ENCODE measurements around the gene PEAK1.

PEAK1 gene

GRCh38 chr15:77196381-77196780, 223.5 kb downstream of the PEAK1 start:
- DNase-seq (ENCODE audit: extremely low read depth, insufficient read length) = no peak
- H3K36me3 ChIP-seq (ENCODE audit: control insufficient read depth, insufficient read depth, low read length) = no peaks in the 10 kb centered on the region
- H3K4me3 ChIP-seq (replicated peaks; ENCODE audit: low read depth, low read length) = no peak overlapping the region
- no peaks in the 10 kb centered on the region for H3K27me3 ChIP-seq (replicated peaks; ENCODE audit: control insufficient read depth, insufficient read depth, low read length)
- TF ChIP-seq, protein P1, sequence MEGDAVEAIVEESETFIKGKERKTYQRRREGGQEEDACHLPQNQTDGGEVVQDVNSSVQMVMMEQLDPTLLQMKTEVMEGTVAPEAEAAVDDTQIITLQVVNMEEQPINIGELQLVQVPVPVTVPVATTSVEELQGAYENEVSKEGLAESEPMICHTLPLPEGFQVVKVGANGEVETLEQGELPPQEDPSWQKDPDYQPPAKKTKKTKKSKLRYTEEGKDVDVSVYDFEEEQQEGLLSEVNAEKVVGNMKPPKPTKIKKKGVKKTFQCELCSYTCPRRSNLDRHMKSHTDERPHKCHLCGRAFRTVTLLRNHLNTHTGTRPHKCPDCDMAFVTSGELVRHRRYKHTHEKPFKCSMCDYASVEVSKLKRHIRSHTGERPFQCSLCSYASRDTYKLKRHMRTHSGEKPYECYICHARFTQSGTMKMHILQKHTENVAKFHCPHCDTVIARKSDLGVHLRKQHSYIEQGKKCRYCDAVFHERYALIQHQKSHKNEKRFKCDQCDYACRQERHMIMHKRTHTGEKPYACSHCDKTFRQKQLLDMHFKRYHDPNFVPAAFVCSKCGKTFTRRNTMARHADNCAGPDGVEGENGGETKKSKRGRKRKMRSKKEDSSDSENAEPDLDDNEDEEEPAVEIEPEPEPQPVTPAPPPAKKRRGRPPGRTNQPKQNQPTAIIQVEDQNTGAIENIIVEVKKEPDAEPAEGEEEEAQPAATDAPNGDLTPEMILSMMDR (IDR thresholded peaks at IDR 0.05; ENCODE audit: insufficient read depth, low read length, poor library complexity, severe bottlenecking) = no peak

DNA sequence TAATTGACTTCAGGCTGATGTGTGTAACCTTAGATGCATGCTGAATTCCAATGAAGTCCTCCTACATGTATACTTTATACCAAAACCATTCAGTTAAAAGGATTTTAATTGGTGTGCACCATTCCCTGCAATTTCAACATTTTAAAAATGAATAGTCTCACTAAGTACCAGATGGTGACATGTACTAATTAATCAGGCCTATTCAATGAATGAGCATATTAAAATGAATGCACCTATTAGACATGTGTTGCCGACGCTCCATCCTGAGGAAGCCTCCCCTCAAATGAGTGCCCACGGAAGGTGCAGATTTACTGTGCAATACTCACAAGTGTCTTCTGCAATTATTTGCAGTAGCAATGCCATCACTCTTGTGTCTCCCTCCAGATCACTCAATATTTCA, 224.3 kb downstream of the PEAK1 start:
- DNase-seq (ENCODE audit: extremely low read depth, insufficient read length) = no peak
- Histone ChIP-seq H3K27me3 (replicated peaks; ENCODE audit: control insufficient read depth, insufficient read depth, low read length) (no peaks in the 10 kb centered on the region), H3K4me3 (replicated peaks; ENCODE audit: low read depth, low read length) (no peak overlapping the region), H3K36me3 (ENCODE audit: control insufficient read depth, insufficient read depth, low read length) (no peaks in the 10 kb centered on the region)
- TF ChIP-seq, protein P1 (IDR thresholded peaks at IDR 0.05; ENCODE audit: insufficient read depth, low read length, poor library complexity, severe bottlenecking) = no peak

GRCh38 chr15:77192451-77192850, 227.5 kb downstream of the PEAK1 start:
- no peaks in the 10 kb centered on the region for H3K36me3 ChIP-seq (ENCODE audit: control insufficient read depth, insufficient read depth, low read length)
- H3K27me3 ChIP-seq (replicated peaks; ENCODE audit: control insufficient read depth, insufficient read depth, low read length) = no peaks in the 10 kb centered on the region
- DNase-seq (ENCODE audit: extremely low read depth, insufficient read length) = no peak
- no peak overlapping the region for H3K4me3 ChIP-seq (replicated peaks; ENCODE audit: low read depth, low read length)
- TF ChIP-seq, protein P1 (IDR thresholded peaks at IDR 0.05; ENCODE audit: insufficient read depth, low read length, poor library complexity, severe bottlenecking) = no peak

GRCh38 chr15:77191230-77191834, 228.6 kb downstream of the PEAK1 start:
- Histone ChIP-seq H3K36me3 (ENCODE audit: control insufficient read depth, insufficient read depth, low read length) (no peaks in the 10 kb centered on the region), H3K4me3 (replicated peaks; ENCODE audit: low read depth, low read length) (no peak overlapping the region), H3K27me3 (replicated peaks; ENCODE audit: control insufficient read depth, insufficient read depth, low read length) (no peaks in the 10 kb centered on the region)
- TF ChIP-seq, protein P1 (IDR thresholded peaks at IDR 0.05; ENCODE audit: insufficient read depth, low read length, poor library complexity, severe bottlenecking) = no peak
- DNase-seq (ENCODE audit: extremely low read depth, insufficient read length) = no peak

DNA sequence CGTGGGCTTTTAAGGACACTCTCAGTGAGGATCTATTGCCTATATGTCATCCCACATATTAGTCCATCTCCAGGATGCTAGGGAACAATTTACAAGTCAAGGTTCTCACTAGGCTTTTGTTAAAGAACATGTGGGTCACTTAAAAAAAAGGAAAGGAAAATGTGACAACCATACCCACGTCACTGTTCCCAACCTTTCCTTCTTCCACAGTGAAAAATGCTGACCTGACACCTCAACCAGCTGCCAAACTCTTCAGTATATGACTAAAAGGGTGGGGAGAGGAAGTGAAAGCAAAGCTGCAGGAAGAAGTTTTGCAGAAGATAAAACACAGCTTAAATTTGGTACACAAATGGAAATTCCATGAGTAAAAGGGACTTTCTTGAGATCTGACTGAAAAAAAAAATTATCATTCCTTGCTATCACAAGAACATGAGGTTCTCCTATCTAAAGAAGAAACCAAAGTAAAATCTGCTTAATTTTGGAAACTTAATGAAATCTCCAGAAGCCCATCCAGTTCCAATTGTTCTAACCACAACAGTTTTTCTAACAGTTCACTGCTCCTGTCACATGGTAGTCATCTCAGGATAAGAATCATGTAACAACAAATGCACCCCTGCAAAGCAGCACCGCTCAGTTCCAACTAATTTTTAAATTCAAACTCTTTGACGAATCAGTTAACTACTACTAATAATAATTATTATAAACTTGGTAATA, 232.0 kb downstream of the PEAK1 start:
- Histone ChIP-seq H3K27me3 (replicated peaks; ENCODE audit: control insufficient read depth, insufficient read depth, low read length) (no peaks in the 10 kb centered on the region), H3K36me3 (ENCODE audit: control insufficient read depth, insufficient read depth, low read length) (no peaks in the 10 kb centered on the region), H3K4me3 (replicated peaks; ENCODE audit: low read depth, low read length) (no peak overlapping the region)
- TF ChIP-seq, protein P1 (IDR thresholded peaks at IDR 0.05; ENCODE audit: insufficient read depth, low read length, poor library complexity, severe bottlenecking) = no peak
- DNase-seq (ENCODE audit: extremely low read depth, insufficient read length) = peak; percentile 60
